H54 (cell line): ENCODE results near the gene LRRC46.

Experiments
- DNase-seq: peaks from one replicate; pipeline ENCODE4 v3.0.0; 2011; ENCODE audit warnings: low spot score, mixed read lengths; ENCODE audit not compliant: insufficient read length
- FAIRE-seq: peaks from 3 replicates; lab custom pipeline; 2011; peaks lifted over from hg19 to GRCh38; lab: Jason Lieb, UNC
- POLR2A ChIP-seq: IDR thresholded peaks from 2 replicates; pipeline ENCODE4 v1.6.1; 2011; ENCODE audit warnings: low read depth, mild to moderate bottlenecking, low read length

The LRRC46 gene

DNA sequence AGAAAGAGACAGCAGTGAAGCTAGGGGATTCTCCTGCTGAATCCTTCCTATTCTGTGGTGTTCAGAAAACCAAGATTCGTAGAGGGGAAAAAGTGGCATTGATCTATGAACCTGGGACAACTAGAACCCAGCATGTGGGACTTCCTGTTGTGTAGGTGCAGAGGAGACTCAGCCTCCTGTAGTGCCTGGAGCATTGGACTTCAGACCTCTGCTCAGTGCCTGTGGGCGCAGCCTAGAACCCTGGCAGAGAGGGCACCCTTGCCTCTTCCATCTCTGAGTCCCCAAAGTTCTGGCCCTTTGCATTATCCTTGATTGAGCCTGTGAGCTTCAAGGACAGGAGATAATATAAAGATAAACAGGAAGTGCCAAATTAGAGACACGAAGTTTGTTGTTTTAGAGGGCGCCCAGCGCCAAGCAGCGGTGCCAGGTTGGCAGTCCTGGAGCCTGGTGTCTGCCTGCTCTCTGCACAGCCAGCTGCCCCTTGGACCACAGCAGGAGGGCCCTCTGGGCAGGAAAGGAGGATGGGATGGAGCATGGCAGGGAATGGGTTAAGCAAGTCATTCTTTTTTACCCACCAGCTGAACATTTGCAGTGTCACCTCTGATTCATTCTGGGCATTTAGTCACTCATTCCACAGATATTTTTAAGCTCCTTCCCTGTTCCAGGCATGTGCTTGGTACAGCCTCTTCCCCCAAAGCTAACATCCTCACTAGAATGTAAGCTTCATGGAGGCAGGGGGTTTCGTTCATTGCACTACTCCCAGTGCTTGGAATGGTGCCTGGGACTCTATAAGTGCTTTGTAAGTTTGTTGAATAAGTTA is 31.4 kb downstream of the LRRC46 start:
- DNase-seq (peak; percentile 96), FAIRE-seq (peak; percentile 80)
- TF ChIP-seq POLR2A, result no peak

DNA sequence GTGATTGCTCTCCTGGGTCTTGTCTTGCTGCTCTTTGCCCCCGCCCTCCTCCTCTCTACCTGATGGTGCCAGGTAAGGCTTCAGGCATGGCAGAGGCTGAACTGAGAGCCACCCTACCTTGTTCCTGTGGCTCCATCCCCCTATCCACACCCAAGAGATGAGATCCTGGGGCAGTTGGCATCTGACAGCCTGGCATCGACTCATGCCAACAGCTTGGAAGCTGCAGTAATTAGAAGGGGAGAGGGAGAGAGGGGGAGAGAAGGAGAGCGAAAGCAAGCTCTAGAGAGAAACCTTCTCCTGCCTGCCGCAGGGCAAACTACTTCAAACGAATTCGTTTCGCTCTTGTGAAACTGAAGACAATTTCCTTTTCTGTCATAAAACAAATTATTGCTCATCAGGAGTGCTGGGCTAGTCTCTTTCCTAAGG is 33.3 kb downstream of the LRRC46 start:
- FAIRE-seq (no peak), DNase-seq (no peak)
- TF ChIP-seq POLR2A, result no peak

DNA sequence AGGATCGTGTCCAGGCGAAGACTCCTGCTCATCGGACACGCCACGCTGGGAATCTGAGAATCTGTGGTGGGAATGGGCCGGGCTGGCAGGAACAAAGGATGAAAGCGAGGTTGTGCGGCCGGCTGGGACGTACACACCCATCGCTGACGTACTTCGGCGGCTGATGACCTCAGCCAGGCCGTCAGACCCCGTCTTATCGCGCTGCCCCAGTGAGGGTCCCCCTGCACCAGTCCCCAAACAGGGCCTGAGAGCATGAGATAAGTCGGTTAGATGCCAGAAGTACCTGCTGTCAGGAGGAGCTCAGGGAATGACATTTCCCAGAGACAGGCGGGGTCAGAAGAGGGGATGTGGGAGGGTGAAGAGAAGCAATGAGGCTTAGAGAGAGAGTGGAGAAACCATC is 35.5 kb downstream of the LRRC46 start:
- DNase-seq (no peak), FAIRE-seq (no peak)
- TF ChIP-seq POLR2A, result no peak

DNA sequence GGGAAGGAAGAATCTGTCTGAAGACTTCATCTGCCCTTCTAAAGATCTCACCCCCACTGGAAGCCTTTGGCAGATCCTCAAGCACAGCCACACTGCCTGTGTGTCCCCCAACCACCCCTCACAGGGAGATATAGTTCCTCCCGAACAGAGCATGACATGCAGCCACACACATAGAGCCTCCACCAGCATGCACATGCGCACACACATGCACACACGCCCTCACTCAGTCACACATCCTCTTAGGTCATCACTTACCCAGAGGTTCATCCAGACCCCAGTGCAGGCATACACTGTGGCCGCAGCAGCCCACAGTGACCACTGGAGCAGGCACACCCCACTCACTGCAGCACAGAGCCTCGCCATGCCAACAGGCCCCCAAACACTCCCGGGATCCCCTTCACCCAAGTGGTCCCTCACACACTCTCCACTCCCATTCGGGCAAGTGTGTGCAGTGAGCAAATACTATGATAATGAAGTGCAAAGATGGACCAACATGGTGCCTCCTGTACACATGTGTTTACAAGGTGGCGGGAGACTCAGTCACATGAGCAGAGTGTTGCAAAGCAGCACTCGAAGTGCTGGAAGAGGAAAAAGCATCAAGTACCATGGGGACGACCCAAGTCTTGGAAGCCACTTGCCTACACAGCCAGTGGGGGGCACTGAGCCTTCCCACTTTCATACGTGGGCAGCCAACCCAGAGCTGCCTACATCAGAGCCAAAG is 36.5 kb downstream of the LRRC46 start:
- DNase-seq (no peak), FAIRE-seq (no peak)
- TF ChIP-seq POLR2A, result no peak

DNA sequence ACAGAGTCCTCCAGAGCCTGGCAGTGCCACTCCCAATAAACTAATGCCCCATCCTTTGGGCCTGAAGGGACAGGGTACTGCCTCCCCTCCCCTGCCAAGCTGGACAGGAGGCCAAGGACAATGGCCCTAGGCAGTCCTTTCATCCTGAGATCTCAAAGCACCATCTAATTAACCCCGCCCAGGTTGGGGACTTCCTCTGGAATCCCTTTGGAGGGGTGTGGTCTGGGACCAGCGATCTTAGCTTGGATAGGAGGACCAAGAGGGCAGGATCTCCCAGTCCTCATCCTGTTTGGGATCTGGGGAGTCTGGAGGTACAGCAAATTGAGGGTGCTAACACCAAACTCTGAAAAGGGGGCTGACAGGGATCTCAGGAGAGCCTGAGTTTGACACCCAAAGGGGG is 37.6 kb downstream of the LRRC46 start:
- DNase-seq (no peak), FAIRE-seq (no peak)
- no peak for TF ChIP-seq POLR2A

DNA sequence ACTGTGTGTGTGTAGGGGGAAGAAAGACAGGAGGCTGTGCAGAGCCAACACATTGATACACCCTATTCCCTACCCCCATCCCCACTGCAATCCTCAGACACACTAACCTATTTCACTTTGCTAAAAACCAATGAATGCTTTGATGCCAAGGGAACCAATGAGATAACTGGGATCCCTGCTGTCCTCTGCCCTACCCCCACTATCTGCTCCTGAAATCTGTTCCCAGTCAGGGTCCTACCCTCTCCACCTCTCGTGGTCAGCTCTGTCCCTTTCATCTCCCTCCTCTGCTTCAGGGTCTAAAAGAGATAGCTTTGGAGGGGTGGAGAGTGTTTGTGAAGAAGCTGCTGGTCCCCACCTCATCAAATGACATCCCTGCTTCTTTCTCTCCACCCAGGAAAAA is 38.6 kb downstream of the LRRC46 start:
- no peak for TF ChIP-seq POLR2A
- no peak for DNase-seq
- no peak for FAIRE-seq

DNA sequence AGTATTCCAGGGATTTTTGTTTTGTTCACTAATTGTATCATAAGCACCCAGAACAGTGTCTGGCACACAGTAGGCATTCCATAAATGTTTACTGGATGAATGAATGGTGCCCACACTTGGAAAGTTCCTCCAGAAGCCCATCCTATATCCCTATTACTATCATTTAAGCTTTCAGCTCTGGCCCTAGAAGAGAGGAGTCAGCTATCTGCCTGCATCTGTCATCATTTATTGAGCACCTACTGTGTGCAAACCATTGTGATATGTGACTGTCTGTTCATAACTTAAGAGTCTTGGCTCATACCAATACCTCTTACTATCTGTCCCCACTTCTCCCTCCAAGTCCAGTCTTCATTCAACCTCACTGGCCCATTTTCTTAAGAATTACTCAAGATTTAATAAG is 39.6 kb downstream of the LRRC46 start:
- FAIRE-seq (no peak), DNase-seq (no peak)
- no peak for TF ChIP-seq POLR2A

DNA sequence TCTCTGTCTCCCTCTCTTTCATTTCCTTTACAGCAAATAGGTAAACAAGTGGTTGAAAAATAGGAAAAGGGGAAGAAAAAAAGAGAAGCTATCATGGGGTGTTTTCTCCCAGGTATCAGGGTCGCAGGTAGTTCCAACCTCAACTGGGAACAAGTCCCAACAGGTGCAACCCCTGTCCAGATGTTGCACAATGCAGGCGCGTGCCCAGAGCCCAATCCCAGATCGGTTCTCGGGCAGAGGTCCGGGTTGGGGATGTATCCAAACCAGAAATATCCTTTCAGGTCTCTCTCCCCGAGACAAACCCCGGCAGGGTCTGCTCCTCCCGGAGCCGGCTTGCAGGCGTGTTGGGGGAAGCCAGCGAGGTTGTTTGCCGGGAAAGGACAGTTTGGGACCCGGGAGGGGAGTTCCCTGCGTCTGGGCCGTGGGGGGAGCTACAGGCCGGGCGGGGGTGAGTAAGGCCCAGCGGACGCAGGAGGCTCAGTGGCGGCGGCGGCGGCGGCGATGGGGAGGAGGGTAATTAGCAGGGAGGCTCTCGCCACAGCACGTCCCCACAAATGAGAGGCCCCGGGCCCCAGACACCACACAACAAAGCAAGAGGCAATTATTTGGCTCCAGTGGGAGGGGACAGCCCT is 40.7 kb downstream of the LRRC46 start:
- DNase-seq (no peak), FAIRE-seq (no peak)
- TF ChIP-seq POLR2A, result no peak

DNA sequence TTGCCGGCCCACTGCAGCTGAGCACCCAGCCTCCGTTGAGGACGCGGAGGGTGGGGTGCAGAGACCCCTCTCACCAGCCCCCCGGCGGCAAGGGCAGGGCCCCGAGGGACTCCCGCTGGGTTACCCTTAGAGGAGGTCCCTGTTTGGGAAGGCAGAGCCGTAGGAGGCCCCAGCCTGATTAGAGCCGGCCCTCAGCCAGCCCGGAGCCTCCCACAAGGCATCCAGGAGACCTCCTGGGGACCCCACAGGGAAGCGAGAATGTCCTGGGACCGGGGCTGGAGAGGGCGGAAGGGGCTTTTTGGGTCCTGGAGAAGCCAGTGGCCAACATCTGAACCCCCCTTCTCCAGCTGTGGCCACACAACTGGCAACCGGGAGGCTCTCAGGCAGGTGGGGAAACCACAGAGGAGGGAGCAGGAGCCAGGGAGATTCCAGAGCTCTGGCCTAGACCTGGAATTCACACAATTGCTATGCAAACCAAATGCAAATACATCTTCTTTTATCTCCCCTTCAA is 41.2 kb downstream of the LRRC46 start:
- FAIRE-seq (no peak), DNase-seq (no peak)
- no peak for TF ChIP-seq POLR2A

DNA sequence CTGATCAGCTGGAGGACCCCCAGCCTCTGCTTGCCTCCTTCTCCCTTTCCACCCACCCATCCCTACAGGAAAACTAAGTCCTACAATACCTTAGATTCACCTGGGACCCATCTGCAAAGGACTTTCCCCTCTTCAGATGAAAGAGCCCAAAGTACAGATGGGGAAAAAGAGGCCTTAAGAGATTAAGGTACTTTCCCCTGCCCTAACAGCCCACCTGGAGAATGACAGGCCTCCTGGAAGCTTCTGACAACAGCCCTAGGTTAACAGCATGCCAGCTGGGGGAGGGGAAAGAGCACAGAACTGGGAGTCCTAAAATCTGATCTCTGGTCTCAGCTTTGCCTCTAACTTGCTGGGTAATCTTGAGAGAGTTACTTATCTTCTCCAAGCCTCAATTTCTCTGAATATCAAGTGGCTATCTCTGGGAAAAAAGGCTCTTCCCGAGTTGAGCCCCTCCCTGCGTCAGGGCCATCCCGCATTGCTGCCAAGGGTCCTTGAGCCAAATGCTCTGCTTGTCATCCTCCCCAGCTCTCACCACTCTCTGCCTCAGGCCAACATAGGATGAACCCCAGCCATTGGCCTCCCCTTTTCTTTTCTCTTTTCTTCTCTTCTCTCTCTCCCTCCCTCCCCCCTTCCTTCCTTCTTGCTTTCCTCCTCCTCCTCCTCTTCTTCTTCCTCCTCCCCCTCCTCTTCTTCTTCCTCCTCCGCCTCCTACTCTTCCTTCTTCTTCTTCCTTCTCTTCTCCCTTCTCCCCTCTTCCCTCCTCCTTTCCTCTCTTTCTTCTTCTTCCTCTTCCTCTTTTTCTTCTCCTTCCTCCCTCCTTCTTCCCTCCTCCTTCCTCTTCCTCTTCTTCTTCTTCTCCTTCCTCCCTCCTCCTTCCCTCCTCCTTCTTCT is 42.0 kb downstream of the LRRC46 start:
- no peak for DNase-seq
- no peak for TF ChIP-seq POLR2A
- FAIRE-seq, result no peak

DNA sequence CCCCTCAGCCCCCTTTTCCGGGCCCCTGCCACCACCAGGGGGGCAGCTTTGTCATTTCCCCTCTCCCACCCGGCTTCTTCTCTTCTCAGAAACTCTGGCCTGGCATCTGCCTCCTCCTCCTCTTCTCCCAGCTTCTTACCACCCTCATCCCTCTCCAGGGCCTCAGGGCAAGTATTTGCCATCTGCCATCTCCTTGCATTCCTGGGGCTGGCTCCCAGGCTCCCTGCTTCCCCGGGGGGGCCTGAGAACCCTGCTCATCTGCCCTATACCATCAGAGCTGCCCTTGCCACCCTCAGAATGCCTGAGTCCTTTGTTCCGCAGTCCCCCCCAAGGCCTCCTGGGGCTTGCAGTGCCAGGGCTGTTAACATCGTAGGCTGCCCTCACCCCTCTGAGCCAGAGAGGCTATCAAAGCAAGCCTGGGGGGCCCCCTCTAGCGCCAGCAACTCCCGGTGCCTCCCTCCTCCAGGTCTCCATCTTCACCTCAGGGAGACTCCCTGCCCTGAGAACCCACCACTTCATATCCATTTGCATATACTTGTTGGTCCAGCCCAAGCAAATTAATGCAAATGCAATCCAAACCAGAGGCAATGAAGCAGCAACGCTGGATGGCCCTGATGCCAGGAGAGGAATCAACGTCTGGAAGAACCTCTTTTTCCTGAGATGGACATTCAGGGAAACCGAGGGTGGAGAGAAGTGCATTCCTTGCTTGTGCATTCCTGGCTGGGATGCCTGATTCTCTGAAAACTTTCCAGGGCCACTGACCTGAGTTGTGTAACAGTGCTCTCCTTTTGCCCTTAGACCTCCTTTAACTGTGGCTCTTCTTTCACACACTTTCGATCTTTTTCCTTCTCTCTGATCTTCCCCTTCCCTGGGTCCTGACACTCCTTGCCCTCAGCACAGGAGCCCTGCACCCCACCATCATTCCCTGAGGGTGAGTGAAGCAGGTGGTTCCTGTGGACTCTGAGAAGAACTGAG is 43.8 kb downstream of the LRRC46 start:
- no peak for DNase-seq
- no peak for FAIRE-seq

DNA sequence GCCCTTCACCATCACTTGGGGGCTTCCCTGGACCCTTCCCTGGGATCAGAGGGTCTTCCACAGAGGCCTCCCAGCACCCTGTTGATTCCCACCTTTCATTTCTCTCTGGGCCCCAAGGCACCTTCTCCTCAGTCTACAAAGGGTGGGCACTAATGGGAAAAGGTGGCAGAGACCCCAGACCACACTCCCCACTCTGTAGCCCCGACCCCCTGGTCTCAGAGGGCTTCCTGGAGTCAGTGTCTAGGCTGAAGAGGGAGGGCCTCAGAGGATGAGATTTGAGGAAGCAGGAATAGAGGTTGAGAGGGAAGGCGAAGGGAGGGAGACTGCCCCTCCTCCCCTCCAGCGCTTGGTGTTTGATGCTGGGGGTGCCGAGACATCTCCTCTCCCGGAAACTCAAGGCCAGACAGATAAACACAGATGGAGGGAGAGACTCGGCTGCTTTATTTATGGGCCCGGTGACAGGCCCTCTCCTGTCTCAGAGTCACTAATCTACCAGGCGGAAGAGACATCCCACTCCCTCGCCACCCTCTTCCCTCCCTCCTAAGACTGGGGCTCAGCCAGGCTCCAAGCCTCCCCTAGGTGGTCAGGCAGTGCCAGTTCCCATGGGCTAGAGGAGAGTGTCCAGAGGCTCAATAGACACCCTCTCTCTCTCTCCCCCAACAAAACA is 46.0 kb downstream of the LRRC46 start:
- FAIRE-seq (no peak), DNase-seq (no peak)
- no peak for TF ChIP-seq POLR2A

More for the DNA sequence above, 43.8 kb downstream of the LRRC46 start:
- TF ChIP-seq POLR2A, result no peak
